GM10266 (cell line): ENCODE data around the gene LPIN2.
A peak's percentile ranks its signal among the peaks of the same experiment; 100 is the strongest.

Experiments
- DNase-seq: peaks from one replicate; pipeline ENCODE4 v3.0.0; 2012; ENCODE audit errors: extremely low spot score
- TF ChIP-seq, protein P1 (sequence below): IDR thresholded peaks from 2 replicates; pipeline ENCODE4 v1.5.1; 2012; ENCODE audit warnings: mild to moderate bottlenecking, low read depth; ENCODE audit not compliant: control insufficient read depth, insufficient read depth; ENCODE audit errors: missing control alignments

The LPIN2 gene

GRCh38 chr18:3002732-3003131, 10.2 kb downstream of the LPIN2 start:
- TF ChIP-seq, protein P1, sequence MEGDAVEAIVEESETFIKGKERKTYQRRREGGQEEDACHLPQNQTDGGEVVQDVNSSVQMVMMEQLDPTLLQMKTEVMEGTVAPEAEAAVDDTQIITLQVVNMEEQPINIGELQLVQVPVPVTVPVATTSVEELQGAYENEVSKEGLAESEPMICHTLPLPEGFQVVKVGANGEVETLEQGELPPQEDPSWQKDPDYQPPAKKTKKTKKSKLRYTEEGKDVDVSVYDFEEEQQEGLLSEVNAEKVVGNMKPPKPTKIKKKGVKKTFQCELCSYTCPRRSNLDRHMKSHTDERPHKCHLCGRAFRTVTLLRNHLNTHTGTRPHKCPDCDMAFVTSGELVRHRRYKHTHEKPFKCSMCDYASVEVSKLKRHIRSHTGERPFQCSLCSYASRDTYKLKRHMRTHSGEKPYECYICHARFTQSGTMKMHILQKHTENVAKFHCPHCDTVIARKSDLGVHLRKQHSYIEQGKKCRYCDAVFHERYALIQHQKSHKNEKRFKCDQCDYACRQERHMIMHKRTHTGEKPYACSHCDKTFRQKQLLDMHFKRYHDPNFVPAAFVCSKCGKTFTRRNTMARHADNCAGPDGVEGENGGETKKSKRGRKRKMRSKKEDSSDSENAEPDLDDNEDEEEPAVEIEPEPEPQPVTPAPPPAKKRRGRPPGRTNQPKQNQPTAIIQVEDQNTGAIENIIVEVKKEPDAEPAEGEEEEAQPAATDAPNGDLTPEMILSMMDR, result no peak
- DNase-seq, result no peak

GRCh38 chr18:2998644-2999043, 14.3 kb downstream of the LPIN2 start:
- DNase-seq, result no peak
- TF ChIP-seq, protein P1, result no peak

DNA sequence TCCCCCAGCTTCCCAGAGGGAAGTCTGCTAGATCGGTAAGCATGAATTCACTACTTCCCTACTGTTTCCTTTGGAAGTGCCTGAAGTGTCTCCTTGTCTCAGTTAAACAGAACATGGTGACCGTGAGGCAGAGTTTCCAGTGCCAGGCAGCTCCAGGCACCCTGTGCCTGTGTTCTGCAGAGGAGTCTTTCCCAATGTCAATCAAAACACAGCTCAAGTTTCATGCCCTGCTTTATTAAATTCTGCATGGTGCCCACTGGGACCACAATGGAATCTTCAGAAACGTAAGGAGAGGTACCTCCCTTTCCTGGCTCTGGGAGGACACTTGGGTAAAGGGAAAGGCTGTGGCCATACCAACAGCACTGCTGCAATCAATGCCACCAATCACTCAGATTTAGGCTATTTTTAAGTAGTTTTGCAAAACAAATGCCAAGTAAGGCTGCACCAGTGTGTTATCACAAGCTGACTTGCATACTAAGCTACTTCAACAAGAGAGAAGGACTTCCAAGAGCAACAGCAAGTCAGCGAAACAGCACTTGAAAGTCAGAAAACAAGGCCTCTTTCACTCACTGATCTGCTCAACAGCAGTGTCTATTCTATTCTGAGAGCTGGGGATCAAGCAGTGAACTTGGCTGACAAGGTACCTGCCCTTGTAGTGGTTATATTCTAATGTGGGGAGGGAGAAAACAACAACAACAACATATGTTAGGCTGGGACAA, 14.9 kb downstream of the LPIN2 start:
- TF ChIP-seq, protein P1, result no peak
- DNase-seq, result no peak

GRCh38 chr18:2997429-2997828, 15.5 kb downstream of the LPIN2 start:
- TF ChIP-seq, protein P1, result no peak
- no peak for DNase-seq

GRCh38 chr18:2994603-2995432, 18.1 kb downstream of the LPIN2 start:
- TF ChIP-seq, protein P1, result peak; percentile 75
- peak; percentile 49 for DNase-seq

DNA sequence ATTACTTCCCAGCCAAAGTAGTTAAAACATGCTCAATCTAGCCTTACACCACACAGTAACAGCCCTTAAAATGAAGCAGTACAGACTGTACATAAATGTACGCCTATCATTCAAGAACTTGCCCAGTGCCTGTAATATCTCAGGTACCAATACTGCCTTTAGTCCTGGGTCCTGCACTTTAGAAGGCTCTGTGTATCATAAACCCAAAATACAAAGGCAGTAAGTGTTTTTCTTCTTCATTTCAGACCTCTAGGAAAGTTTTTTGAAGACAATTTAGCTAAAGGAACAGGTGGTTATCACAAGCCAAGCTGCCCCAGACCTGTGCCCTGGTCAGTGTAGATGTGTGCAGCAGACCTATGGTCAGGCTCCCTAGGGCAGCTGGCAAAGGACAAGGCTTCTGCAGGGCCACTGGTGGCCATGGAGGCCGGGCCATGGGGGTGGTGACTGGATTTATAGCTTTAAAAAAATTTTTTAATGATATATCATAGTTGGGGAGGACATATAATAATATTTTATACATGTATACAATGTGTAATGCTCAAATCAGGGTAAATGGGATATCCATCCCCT, 18.8 kb downstream of the LPIN2 start:
- TF ChIP-seq, protein P1, result no peak
- DNase-seq, result no peak
